OCI-LY1 (cell line): ENCODE results near the gene MYORG.

Source experiments
- H2AFZ ChIP-seq: fragments of 200-600 bp; sonication (generic), shearing (Covaris generic); 2 replicates; pipeline ENCODE4 v1.6.0; 2014; ENCODE audit warnings: antibody characterized with exemption, mild to moderate bottlenecking, low read length
- H3F3A ChIP-seq: fragments of 200-600 bp; sonication (generic), shearing (Covaris generic); 2 replicates; pipeline ENCODE4 v1.6.0; 2014; ENCODE audit warnings: mild to moderate bottlenecking, antibody characterized with exemption, low read length, moderate library complexity; ENCODE audit not compliant: insufficient read depth
- H3K27ac ChIP-seq: fragments of 200-600 bp; sonication (generic); 2 replicates; pipeline ENCODE4 v1.5.1; 2014; ENCODE audit warnings: low read length, mixed run types, mild to moderate bottlenecking, low read depth; ENCODE audit not compliant: poor library complexity, severe bottlenecking
- H3K27me3 ChIP-seq: fragments of 200-600 bp; sonication (generic); 2 replicates; pipeline ENCODE4 v1.6.0; 2014; ENCODE audit warnings: antibody characterized with exemption, mild to moderate bottlenecking, low read length, moderate library complexity; ENCODE audit not compliant: insufficient read depth
- H3K36me3 ChIP-seq: fragments of 200-600 bp; sonication (generic); 2 replicates; pipeline ENCODE4 v1.6.1; 2014; ENCODE audit warnings: mild to moderate bottlenecking, antibody characterized with exemption, low read length, moderate library complexity, mixed read lengths; ENCODE audit not compliant: insufficient read depth
- H3K4me1 ChIP-seq: fragments of 200-600 bp; sonication (generic); 2 replicates; pipeline ENCODE4 v1.5.1; 2014; ENCODE audit warnings: mild to moderate bottlenecking, low read length, moderate library complexity; ENCODE audit not compliant: insufficient read depth, severe bottlenecking
- H3K4me2 ChIP-seq: fragments of 200-600 bp; sonication (generic), shearing (Covaris generic); 2 replicates; pipeline ENCODE4 v1.6.1; 2014; ENCODE audit warnings: low read length
- H3K4me3 ChIP-seq: fragments of 200-600 bp; sonication (generic); 2 replicates; pipeline ENCODE4 v1.5.1; 2014; ENCODE audit warnings: low read length, low read depth, mild to moderate bottlenecking, mixed read lengths; ENCODE audit not compliant: poor library complexity, severe bottlenecking
- H3K79me2 ChIP-seq: fragments of 200-600 bp; shearing (Covaris generic); 2 replicates; pipeline ENCODE4 v1.6.1; 2016; ENCODE audit warnings: mixed run types, low read length, mixed read lengths; ENCODE audit not compliant: insufficient read depth
- H3K9ac ChIP-seq: fragments of 200-600 bp; sonication (generic), shearing (Covaris generic); 2 replicates; pipeline ENCODE4 v1.6.1; 2014; ENCODE audit warnings: mild to moderate bottlenecking, low read length, mixed read lengths
- H3K9me2 ChIP-seq: fragments of 200-600 bp; sonication (generic), shearing (Covaris generic); 2 replicates; pipeline ENCODE4 v1.6.1; 2014; ENCODE audit warnings: low read depth, mild to moderate bottlenecking, low read length, mixed read lengths
- H3K9me3 ChIP-seq: fragments of 200-600 bp; shearing (Covaris generic); 2 replicates; pipeline ENCODE4 v1.6.1; 2014; ENCODE audit warnings: low read length, mixed read lengths
- H4K20me1 ChIP-seq: fragments of 200-600 bp; sonication (generic), shearing (Covaris generic); 2 replicates; pipeline ENCODE4 v1.6.0; 2016; ENCODE audit warnings: mild to moderate bottlenecking, low read length; ENCODE audit not compliant: insufficient read depth
- CTCF ChIP-seq: fragments of 200-600 bp; sonication (generic), shearing (Covaris generic); IDR thresholded peaks from 2 replicates; pipeline ENCODE4 v1.5.1; 2017; ENCODE audit warnings: mild to moderate bottlenecking, antibody characterized with exemption, low read length, moderate library complexity, mixed read lengths
- EZH2 ChIP-seq: fragments of 200-600 bp; sonication (generic), shearing (Covaris generic); IDR thresholded peaks from 2 replicates; pipeline ENCODE4 v1.8.0; 2017; ENCODE audit warnings: borderline replicate concordance, mixed run types, mild to moderate bottlenecking, antibody characterized with exemption, low read length, moderate library complexity, mixed read lengths

MYORG gene

GRCh38 chr9:34372467-34373011 is 4.2 kb downstream of the MYORG start:
- no peaks in the 10 kb centered on the region for H3K9me3 ChIP-seq

DNA sequence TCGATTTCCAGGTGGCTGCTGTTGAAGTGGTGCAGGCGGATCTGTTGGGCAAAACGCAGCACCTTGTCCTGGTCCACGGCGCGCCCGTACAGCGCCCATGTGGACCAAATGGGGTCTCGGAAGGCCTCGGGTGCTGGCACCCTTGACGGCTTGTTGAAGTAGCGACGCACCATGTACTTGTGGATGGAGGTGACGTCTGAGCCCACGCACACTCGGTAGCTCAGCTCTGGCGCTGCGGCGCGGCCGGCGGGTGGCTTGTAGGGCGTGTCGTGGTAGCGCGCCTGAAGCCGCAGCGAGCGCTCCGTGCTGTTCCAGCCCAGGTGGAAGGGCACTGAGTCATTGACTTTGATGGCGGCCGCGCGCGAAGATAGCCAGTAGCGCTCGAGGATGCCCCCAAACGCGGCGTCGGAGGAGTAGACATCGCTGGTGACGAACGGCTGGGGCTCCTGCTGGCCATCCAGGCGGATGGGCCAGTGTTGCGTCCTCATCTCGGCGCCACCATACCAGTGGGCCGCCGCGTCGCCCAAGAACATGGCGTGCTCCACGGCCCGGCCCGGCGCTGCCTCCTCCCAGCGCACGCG is 4.7 kb downstream of the MYORG start:
- H3K9me3 ChIP-seq = no peaks in the 10 kb centered on the region
- no peak overlapping the region for H2AFZ ChIP-seq
- peaks cover 33% of the 10 kb centered on the region for H3K36me3 ChIP-seq
- H4K20me1 ChIP-seq = no peaks in the 10 kb centered on the region
- H3K9me2 ChIP-seq = no peaks in the 10 kb centered on the region
- H3K79me2 ChIP-seq = no peaks in the 10 kb centered on the region
- no peak overlapping the region for H3K4me2 ChIP-seq
- TF ChIP-seq CTCF (no peak), EZH2 (no peak)
- H3K9ac ChIP-seq = no peak overlapping the region
- no peaks in the 10 kb centered on the region for H3K27me3 ChIP-seq
- H3K27ac ChIP-seq = no peak overlapping the region
- peaks cover 16% of the 10 kb centered on the region for H3K4me1 ChIP-seq
- H3F3A ChIP-seq = no peaks in the 10 kb centered on the region; the same call in 1 of the 2 replicates
- H3K4me3 ChIP-seq = no peak overlapping the region

More at GRCh38 chr9:34372467-34373011, 4.2 kb downstream of the MYORG start:
- Histone ChIP-seq H3K27me3 (no peaks in the 10 kb centered on the region), H3K9me2 (no peaks in the 10 kb centered on the region), H4K20me1 (no peaks in the 10 kb centered on the region), H3K4me2 (no peak overlapping the region), H3K9ac (no peak overlapping the region), H3K36me3 (peaks cover 33% of the 10 kb centered on the region), H3K27ac (no peak overlapping the region), H3K79me2 (no peaks in the 10 kb centered on the region), H3K4me1 (peaks cover 20% of the 10 kb centered on the region), H2AFZ (no peak overlapping the region), H3K4me3 (no peak overlapping the region), H3F3A (no peaks in the 10 kb centered on the region; the same call in 1 of the 2 replicates)
- no peak for TF ChIP-seq CTCF
- no peak for TF ChIP-seq EZH2

DNA sequence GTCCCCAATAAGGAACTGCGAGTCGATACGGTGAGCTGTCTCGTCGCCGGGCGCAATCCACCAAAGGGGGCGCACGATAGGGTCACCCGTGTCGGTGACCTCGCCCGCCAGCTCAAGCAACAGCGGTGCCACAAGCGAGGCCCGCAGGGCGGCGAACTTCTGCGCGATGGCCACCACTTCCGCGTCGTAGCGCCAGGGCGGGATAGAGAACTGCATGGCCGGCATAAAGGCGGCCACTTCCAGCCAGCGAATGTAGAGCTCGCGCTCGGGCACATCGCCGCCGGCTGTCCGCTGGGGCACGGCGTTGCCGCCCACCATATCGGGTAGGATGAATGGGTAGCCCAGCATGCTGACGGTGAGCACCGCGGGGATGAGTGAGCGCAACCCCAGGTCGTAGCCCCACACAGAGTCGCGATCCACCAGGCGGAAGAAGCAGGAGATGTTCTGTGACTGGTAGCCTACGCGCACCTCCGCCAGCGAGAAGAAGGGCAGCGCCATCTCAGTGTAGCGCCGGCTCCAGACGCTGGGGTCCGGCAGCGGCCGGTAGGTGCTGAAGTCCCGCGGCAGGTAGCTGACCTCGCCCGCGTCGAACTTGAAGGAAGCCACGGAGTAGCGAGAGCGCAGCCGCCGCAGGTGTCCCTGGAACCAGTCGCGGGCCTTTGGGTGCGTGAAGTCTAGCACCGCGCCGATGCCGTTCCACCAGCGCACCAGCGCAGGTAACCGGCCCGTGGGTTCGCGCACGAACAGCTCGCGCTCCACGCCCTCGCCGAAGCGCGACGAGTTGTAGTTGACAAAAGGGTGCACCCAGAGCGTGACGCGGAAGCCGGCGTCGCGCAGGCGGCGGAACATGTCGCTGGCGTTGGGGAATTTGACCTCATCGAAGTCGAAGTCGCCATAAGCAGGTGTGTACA is 5.5 kb downstream of the MYORG start:
- Histone ChIP-seq H3K36me3 (peaks cover 33% of the 10 kb centered on the region), H4K20me1 (no peaks in the 10 kb centered on the region), H3K4me3 (no peak overlapping the region), H3K4me1 (peaks cover 15% of the 10 kb centered on the region), H3K9ac (no peak overlapping the region), H3K9me2 (no peaks in the 10 kb centered on the region), H3K4me2 (no peak overlapping the region), H3K9me3 (no peaks in the 10 kb centered on the region), H2AFZ (no peak overlapping the region), H3F3A (no peaks in the 10 kb centered on the region; the same call in 1 of the 2 replicates), H3K79me2 (no peaks in the 10 kb centered on the region), H3K27ac (no peak overlapping the region), H3K27me3 (no peaks in the 10 kb centered on the region)
- TF ChIP-seq EZH2 = no peak
- no peak for TF ChIP-seq CTCF
